NCI-H345 treated with DMSO at 0.1 percent for 48 hours (cell line): Measurements from ENCODE around the gene RXFP1.

Experiments
- DNase-seq: peaks from one replicate; lab custom pipeline; 2025; ENCODE audit not compliant: unreplicated experiment; lab: John Stamatoyannopoulos, UW

RXFP1 gene

DNA sequence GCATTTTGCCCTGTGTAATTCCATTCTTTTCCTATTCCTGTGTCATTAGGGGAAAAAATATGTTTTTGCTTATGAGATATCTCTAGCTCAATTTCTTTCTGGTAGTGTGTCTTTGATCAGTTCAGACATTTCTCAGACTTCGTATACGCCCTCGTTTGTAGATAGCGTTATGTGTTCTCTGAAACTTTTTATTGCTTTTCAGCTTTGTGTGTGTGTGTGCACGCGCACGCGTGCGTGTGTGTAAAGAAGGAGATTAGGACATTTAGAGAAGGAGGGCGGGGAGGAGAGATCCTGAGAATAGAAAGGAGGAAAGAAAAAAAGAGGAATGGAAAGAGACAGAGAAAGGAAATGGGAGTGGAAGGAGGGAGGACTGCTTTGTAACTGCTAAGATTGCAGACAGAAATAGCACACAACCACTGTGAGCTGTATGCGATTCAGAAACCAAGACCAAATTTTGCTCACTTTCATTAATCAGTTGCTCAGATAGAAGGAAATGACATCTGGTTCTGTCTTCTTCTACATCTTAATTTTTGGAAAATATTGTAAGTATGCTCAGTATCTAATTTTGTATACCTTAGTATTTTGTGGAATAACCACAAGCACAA is at the start of gene RXFP1:
TSS of gene RXFP1 (plus strand) at position 399 of the 605 bp plus-strand sequence. CDS start at position 494, 95 bp downstream.
- DNase-seq: no peak

DNA sequence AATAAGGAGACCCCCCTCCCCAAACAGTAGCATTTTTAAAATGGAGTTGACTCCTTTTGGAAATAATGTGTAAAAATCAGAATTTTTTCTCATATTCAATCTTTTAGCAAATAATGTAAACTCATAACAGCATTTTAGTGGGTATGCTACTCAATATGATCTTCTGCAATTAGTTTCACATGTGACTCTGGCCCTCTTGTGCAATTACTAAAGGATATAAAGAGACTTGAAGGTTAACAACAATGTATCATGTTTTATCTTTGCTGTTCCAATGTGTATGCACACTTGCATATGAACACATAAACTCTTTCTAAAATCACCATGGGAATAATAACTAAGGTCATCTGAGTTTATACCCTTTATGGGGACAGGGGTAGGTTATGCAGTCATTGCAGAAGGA is 39.9 kb upstream of the RXFP1 start:
- DNase-seq: no peak

GRCh38 chr4:158484173-158484885 is 37.4 kb upstream of the RXFP1 start:
- no peak for DNase-seq

- DNase-seq: no peak
Observed at GRCh38 chr4:158490629-158491028, 31.1 kb upstream of the RXFP1 start.

DNA sequence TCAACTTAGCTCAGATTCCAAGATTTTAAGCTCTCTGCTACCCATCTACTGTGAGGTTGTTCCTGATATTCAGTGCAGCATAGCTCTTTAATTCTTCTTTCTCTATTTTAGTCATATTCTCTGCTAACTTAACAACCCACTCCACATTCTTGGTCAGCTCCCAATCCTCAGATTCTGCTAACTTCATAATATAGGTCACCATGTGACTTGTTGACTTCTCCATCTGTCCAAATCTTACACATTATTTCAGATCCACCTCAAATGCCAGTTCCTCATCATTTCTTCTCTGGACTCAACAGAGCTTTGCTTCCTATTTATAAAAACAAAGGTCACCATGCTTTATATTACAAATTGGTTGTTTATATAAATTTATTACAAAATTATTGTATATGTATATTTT is 29.3 kb upstream of the RXFP1 start:
- no peak for DNase-seq

GRCh38 chr4:158496030-158496741 is 25.5 kb upstream of the RXFP1 start:
- no peak for DNase-seq

DNA sequence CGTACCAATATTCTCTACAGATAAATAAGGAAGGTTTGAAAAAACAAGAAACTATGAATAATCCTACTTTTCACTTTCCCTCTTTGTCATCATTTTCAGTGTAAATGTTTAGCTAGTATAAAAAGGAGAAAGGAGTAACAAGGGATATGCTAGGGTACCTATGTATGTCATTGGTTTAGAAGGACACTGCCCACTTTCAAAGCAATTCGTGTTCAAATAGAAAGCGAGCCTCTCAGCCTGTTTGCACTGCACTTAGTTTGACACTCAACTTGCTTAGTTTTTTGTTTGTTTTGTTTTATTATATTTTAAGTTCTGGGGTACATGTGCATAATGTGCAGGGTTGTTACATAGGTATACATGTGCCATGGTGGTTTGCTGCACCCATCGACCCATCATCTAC is 21.6 kb upstream of the RXFP1 start:
- DNase-seq: no peak

GRCh38 chr4:158513256-158513655 is 8.4 kb upstream of the RXFP1 start:
- DNase-seq: no peak

DNA sequence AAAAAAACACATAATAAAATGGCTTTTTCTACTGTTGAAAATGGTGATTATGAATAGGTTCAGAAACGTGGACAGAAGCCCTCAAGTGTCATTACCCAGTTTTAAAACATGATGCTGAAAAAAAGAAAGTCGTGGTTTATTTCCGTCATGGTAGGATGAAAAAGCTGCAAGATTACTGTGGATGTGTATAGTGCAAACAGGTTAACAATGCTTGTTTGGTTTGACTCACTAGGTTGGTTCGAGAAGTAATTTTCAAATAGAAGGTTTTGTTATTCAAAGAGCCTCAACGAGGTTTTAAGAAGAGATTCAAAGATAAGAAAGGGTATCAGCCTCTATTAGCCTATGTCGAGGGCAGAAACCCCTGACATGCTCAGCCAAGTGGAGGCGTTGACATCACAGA is 2.5 kb upstream of the RXFP1 start:
- DNase-seq: no peak

DNA sequence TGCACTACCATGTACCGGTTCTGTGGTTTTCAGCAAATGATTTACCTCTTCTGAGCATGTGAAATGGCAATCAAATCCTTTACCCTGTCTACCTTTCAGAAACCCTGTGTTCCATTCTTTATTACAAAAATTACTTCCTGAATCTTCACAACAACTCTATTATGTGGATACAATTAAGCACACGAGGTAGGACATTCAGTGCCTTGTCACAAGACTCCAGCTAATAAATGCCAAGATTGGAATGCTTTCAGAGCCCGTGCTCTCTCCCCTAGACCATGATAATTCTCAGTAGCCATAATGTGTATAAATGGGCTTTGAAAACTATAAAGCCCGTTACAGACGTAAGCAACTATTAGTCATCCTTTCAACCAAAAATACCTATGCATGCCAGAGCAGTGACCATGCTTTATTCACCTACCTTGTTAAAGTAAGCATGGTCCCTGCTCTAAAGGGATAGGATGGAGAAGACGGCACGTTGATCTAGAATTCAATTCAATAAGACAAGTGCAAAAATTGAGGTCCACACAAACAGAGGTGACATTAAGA is 2.4 kb downstream of the RXFP1 start:
- no peak for DNase-seq

DNA sequence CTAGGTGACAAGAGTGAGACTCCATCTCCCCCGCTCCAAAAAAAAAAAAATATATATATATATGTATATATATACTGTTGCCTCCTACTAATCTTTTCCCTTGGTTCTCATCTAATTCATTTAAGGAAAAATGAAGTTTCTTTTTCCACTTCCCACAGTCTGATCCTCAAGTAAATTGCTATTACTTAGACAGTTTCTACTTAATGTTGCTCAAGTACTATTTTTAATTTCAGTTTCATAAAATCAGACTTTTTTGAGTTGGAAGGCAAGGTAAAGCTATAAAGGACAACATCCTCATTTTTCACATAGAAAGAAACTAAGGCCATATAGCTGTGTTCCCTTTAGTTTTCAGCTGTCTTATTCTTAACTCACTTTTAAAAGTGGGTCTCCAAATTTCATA is 5.8 kb downstream of the RXFP1 start:
- DNase-seq: no peak

GRCh38 chr4:158529505-158529904 is 7.8 kb downstream of the RXFP1 start:
- no peak for DNase-seq

DNA sequence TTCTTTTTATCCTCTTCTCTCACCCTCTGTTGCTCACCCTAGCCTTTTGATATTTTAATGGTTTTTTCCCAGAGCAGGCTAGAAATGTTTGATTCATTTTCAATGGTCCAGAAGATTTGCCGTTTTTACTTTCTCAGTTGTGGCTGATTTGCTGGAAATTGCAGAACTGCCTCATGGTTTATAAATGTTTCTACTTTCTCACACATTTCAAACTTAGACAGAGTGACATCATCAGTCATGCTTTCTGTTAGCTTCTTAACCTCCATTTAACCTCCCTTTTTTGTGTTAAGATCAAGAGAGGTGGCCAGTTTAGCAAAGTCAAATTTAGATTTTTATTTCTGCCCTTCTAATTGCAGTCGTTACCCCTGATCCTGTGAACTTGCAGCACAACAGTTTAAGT is 8.7 kb downstream of the RXFP1 start:
- no peak for DNase-seq

GRCh38 chr4:158530898-158531297 is 9.2 kb downstream of the RXFP1 start:
- no peak for DNase-seq

DNA sequence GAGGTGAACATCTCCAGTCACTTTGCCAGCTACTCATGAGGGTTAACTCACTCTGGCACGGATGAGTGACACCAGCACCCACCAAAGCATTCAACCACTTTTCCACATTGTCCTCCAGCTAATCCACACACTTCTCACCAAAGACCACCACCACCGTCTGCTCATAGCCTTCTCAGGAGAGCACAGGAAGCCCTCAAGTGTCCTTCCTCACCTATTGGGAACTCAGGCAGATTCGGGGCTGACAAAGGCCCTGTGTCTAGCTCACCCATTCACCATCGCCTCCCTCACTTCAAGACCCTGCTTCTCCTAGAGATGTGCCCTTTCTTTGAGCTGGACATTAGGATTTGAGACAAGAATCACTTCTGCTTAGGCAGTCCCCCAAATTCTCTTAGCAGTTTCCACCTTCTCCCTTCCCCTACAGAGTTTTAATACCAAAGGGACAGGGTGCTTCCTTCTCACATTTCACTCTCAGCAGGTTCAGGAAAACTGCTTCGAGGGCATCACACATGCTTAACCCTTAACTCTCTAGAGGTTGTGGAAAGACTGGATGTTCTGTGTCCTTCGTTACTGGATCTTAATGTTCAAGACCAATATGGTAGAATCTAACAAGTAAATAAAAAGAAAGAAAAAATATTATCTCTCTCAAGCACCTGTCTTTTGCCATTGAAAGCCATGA is 11.0 kb downstream of the RXFP1 start:
- DNase-seq: no peak

GRCh38 chr4:158534727-158535126 is 13.0 kb downstream of the RXFP1 start:
- no peak for DNase-seq

- DNase-seq: no peak
Observed at GRCh38 chr4:158535130-158535614, 13.5 kb downstream of the RXFP1 start.

GRCh38 chr4:158536833-158537232 is 15.2 kb downstream of the RXFP1 start:
- no peak for DNase-seq

DNA sequence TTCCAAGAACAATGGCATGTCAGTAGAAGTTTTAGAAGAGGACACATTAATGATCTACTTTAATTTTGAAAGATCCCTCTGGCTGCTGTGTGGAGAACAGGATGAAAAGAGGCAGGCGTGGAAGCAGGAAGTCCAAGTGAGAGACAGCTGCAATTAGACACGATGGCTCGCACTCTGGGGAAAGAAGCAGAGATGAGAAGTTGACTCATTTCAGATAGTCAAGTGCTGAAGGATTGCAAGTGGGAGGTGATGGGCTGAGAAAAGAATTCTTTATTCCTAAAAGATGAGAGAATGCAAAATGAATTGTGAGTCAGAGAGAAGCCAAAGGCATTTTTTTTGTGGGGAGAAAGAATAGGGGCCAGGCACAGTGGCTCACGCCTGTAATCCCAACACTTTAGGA is 16.5 kb downstream of the RXFP1 start:
- no peak for DNase-seq

DNA sequence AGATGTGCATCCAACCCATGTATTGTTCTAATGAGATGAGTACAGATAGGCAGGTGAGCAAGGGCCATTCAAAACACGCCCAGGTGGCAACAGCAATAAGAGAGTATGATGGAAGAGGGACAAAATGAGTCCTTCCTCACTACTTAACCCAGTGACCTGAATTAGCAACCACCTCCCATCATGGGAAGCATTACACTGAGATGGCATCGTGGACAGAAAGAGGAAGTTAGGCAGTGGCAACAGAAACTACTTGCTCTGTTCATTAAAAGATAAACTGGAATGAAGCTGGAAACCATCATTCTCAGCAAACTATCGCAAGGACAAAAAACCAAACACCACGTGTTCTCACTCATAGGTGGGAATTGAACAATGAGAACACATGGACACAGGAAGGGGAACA is 17.2 kb downstream of the RXFP1 start:
- DNase-seq: no peak
